ENCODE measurements around the gene GAST.

Gene GAST

DNA sequence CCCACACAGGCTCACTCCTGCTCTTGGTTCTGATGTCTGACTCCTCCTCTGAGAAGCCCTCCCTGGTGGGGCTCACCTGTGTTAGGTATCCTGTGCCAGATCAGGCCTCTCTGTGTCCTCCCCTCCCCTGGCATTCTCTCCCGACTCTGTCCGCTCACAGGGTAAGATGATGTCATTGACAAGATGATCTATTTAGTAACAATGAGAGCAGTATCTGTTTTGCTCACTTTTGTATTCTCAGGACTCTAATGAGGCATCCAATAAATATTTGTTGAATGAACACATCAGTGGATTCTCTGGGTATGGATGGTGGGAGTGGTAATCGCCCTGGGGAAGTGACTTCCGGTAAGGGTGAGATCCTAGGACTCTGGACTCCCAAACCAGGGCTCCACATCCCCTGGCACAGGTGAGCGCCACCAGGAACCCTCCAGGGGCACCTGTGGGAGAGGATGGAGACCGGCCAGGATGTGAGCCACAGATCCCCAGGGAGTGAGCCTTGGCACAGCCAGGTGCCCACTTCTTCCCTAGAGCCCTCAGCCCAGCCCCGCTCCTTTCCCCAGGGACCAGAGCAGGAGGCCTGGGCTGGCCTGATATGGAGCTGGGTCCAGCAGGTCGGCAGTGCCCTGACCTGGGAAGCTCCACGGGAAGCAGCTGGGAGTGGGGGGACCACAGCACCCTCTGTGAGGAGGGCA lies 27.7 kb downstream of the GAST start:
- no peak for DNase-seq (ENCODE audit: low read depth in 2 of 2)

DNA sequence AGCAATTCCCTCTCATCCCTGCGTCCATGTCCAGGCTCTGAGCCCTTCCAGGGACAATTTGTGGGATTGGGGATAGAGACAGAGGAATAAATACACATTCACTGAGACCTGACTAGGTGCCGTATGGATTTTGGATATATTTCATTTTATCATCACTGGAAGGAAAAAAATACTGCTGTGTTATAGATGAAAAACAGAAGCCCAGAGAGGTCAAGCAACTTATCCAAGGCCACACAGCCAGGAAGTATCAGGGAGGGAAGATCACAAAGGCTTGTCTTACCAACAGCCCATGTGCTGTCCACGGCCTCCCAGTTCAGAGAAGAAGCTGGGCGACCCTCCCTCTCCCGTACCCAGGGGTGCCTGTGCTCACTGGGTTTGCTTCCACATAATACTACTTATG lies 28.4 kb downstream of the GAST start:
- DNase-seq (ENCODE audit: low read depth in 2 of 2) = no peak

DNA sequence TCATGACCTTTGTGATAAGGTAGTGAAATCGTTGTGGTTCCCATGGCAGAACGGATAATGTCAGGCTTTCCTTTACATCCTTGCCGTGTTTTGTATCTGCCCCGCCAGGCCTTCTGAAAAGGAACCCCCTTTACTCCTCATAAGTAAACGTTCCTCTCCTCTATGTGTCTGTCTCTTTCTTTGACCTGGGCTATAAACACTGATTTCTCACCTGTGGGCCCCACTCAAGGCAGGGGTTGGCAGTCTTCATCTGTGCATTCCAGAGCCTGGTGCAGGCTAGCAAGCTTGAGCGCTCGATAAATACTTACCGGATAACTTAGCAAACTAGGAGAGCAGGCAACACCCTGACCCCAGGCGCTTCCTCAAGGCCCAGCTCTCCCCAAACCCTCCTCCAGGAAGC lies 29.6 kb downstream of the GAST start:
- DNase-seq (ENCODE audit: low read depth in 2 of 2) = no peak

DNA sequence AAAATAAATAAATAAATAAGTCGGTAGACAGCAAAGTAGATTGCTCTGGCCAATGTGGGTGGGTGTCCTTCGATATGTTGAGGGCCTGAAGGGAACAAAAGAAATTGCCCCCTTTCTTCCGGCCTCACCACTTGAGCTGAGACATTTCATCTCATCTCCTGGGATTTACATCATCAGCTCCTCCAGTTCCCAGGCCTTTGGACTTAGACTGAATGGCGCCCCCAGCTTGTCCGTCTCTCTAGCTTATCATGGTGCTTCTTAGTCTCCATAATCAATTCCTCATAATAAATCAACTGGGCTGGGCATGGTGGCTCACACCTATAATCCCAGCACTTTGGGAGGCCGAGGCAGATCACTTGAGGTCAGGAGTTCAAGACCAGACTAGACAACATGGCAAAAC lies 36.1 kb downstream of the GAST start:
- DNase-seq (ENCODE audit: low read depth in 2 of 2) = no peak

DNA sequence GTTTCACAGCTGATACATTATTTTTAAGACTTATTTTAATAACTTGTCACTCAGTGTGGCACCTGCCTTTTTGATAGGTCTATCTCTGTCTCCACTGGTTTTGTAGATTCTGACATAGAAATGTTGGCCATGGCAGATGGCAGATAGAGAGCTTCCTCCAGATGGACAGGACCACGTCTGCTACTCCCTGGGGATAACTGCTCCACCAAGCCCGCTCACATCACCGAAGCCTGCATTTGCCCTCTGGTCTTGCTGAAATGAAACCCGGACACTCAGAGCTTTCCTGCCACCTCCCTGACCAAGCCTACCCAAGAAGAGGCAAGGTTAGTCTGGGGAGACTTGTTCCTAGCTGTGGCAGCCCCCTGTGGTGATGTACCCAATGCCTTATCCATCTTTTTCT lies 38.7 kb downstream of the GAST start:
- DNase-seq (ENCODE audit: low read depth in 2 of 2) = no peak

DNA sequence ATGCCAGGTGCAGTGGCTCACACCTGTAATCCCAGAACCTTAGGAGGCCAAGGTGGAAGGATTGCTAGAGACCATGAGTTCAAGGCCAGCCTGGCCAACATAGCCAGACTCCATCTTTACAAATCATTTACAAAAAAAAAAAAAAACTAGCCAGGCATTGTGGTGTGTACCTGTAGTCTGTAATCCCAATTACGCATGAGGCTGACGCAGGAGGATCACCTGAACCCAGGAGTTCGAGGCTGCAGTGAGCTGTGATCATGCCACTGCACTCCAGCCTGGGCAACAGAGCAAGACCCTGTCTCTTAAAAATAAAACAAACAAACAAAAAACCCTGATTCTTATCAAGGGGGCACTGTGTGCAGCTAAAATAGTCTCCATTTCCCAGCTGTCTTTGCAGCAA lies 39.2 kb downstream of the GAST start:
- no peak for DNase-seq (ENCODE audit: low read depth in 2 of 2)

DNA sequence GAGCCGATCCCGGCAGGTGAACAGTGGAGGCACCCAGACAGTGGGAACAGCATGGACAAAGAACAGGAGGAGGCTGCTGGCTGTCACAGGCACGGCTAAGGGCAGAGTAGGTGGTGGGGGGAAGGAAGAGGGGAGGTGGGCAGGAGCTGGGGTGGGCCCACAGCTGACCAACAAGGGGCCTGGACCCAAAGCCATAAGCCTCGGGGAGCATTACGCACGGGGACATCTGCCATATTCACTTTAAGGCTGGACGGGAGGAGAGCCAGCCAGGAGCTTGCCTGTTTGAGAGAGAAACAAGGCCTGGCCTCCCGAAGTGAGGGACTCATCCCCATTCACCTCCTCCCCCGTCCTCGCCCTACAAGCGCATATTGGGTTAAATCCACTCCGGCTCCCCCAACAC lies 41.9 kb downstream of the GAST start:
- no peak for DNase-seq (ENCODE audit: low read depth in 2 of 2)

DNA sequence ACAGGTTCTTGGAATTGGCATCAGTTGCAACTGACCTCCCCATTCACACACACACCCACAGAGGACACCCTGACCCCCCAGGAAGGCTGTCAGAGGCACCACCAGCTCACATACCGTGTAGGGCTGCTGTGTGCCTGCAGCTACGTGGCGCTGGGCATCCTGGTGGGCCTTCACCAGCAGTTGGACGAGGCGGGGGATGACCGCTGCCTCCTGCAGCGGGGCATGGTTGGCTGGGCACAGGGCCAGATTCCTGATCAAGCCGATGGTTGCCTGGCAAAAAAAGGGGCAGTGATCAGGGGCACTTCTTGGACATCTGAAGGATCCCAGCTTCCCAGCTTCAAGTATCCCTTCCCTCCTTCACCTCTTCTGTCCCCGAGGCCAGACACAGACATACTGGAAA lies 46.5 kb downstream of the GAST start:
- DNase-seq (ENCODE audit: low read depth in 2 of 2) = no peak

DNA sequence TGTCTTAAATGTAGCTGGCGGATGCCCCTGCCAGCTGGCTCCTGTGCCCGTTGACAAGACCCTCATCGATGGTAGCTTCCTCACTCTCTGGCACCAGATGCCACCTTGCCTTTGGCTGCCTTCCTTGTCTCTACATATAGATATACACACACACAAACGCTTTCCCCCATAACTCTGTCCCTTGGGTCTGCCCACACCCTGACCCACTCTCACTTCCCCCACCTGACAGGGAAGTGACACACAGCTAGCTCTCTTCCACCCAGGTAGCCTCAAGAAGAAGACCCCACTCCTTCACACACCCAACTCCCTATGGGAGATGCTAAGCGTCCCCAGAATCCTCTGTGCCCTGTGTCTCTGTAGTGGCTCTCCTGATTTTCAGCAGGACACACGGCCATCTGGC lies 48.7 kb downstream of the GAST start:
- no peak for DNase-seq (ENCODE audit: low read depth in 2 of 2)

DNA sequence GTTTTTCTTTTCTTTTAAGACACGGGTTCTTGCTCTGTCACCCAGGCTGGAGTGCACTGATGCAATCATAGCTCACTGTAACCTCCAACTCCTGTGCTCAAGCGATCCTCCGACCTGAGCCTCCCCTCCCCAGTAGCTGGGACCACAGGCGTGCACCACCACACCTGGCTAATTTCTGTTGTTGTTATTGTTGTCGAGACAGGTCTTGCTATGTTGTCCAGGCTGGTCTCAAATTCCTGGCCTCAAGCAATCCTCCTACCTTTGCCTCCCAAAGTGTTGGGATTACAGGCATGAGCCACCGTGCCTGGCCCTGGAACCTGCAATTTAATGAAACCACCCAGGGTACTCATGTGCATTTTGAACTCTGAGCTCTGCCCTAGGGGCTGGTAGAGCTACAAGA lies 50.3 kb downstream of the GAST start:
- no peak for DNase-seq (ENCODE audit: low read depth in 2 of 2)

DNA sequence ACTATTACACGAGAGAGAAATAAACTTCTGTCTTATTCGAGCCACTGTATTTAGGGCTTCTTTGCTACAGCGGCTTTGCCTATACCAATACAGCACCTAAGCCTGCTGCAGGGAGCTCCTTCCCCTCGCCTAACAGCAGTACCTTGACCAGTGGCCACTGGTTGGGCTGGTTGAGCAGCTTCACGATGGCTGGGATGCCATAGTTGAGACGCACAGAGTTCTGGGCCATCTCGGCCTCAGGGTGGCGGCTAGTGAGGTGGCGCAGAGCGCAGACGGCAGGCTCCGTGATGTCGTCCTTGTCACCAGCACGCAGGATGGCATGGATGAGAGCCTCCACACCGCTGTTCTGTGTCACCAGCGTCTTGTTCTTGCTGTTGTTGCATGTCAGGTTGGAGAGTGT lies 50.7 kb downstream of the GAST start:
- DNase-seq (ENCODE audit: low read depth in 2 of 2) = no peak

DNA sequence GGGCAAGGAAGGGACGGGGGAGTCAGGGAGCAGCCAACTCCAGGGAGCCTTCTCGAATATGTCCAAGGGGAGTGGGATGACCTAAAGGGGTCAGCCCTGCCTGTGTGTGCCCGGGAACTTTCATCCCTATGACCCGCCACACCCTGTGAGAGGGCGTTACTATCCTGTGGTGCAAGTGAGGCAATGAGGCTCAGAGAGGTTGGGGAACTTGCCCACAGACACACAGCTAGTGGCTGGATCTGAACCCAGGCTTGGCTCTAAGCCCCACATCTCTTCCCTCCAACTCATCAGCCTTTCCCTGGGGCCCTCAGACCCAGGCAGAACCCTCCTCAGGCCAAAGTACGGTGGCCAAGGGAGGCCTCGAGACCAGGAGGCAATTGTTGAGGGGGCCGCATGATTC lies 51.2 kb downstream of the GAST start:
- no peak for DNase-seq (ENCODE audit: low read depth in 2 of 2)

Data from stimulated activated CD4-positive, alpha-beta T cell treated with anti-CD3 and anti-CD28 coated beads, Interleukin-4, amount 100 ng/mL, for 48 hours (primary cell).